ENCODE data around the gene ACP5.

Gene ACP5

GRCh38 chr19:11620553-11620952 is 43.1 kb upstream of the ACP5 start:
- DNase-seq (ENCODE audit: low spot score) = no peak
- Histone ChIP-seq H2BK120ac (ENCODE audit: low read depth, low read length) (no peak overlapping the region), H3K79me1 (ENCODE audit: low read depth, low read length) (no peaks in the 10 kb centered on the region), H3K27ac (replicated peaks; ENCODE audit: low read length) (peak overlapping the region; percentile 7), H3K4me1 (ENCODE audit: control insufficient read depth in 2 of 2, insufficient read depth in 1 of 2, low read depth in 1 of 2, low read length in 2 of 2) (no peaks in the 10 kb centered on the region), H3K4me3 (ENCODE audit: low read length in 2 of 2) (no peak overlapping the region), H3K14ac (ENCODE audit: low read length) (no peak overlapping the region), H3K36me3 (replicated peaks in 1 of 2; ENCODE audit: control insufficient read depth in 2 of 2, insufficient read depth in 2 of 2, low read length in 2 of 2) (peaks cover 39 to 67% of the 10 kb centered on the region in 2 donors), H2BK15ac (ENCODE audit: low read length) (no peak overlapping the region), H2AFZ (ENCODE audit: low read length) (no peak overlapping the region), H3K4me2 (ENCODE audit: insufficient read depth, low read length, poor library complexity, severe bottlenecking) (no peak overlapping the region), H2BK12ac (ENCODE audit: low read length) (no peak overlapping the region), H2BK5ac (ENCODE audit: low read length) (no peak overlapping the region), H3K4ac (ENCODE audit: low read length) (no peak overlapping the region), H3K9me3 (replicated peaks in 1 of 2; ENCODE audit: control insufficient read depth in 2 of 2, insufficient read depth in 1 of 2, low read depth in 1 of 2, low read length in 2 of 2) (peaks cover 37 to 59% of the 10 kb centered on the region in 2 donors), H4K8ac (ENCODE audit: low read depth, low read length) (no peak overlapping the region), H3K18ac (ENCODE audit: low read length) (no peak overlapping the region), H3K9ac (ENCODE audit: low read depth, low read length, poor library complexity) (no peak overlapping the region), H2AK5ac (ENCODE audit: low read depth, low read length) (no peak overlapping the region), H3K23ac (ENCODE audit: low read depth, low read length, poor library complexity) (no peak overlapping the region), H4K91ac (ENCODE audit: low read depth, low read length, poor library complexity) (no peak overlapping the region), H3K27me3 (ENCODE audit: control insufficient read depth in 3 of 3, insufficient read depth in 3 of 3, low read depth in 1 of 3, low read length in 3 of 3) (peaks cover 0 to 10% (median 0%) of the 10 kb centered on the region in 3 experiments)
- WGBS, 2 donors (ENCODE audit: extremely low coverage in 2 of 2, insufficient read length in 2 of 2, insufficient replicate concordance in 1 of 2) = no CpG with 5 or more reads among the region's 4 CpGs

- Histone ChIP-seq H3K23ac (ENCODE audit: low read depth, low read length, poor library complexity) (no peak overlapping the region), H3K36me3 (replicated peaks in 1 of 2; ENCODE audit: control insufficient read depth in 2 of 2, insufficient read depth in 2 of 2, low read length in 2 of 2) (peaks cover 48 to 92% of the 10 kb centered on the region in 2 donors), H3K27ac (replicated peaks; ENCODE audit: low read length) (no peak overlapping the region), H3K4me1 (ENCODE audit: control insufficient read depth in 2 of 2, insufficient read depth in 1 of 2, low read depth in 1 of 2, low read length in 2 of 2) (no peaks in the 10 kb centered on the region), H2BK120ac (ENCODE audit: low read depth, low read length) (no peak overlapping the region), H2BK12ac (ENCODE audit: low read length) (no peak overlapping the region), H3K18ac (ENCODE audit: low read length) (no peak overlapping the region), H2BK5ac (ENCODE audit: low read length) (no peak overlapping the region), H3K4me3 (ENCODE audit: low read length in 2 of 2) (no peak overlapping the region), H3K27me3 (ENCODE audit: control insufficient read depth in 3 of 3, insufficient read depth in 3 of 3, low read depth in 1 of 3, low read length in 3 of 3) (no peaks in the 10 kb centered on the region), H3K9ac (ENCODE audit: low read depth, low read length, poor library complexity) (no peak overlapping the region), H3K14ac (ENCODE audit: low read length) (no peak overlapping the region), H3K4me2 (ENCODE audit: insufficient read depth, low read length, poor library complexity, severe bottlenecking) (no peak overlapping the region), H2AK5ac (ENCODE audit: low read depth, low read length) (no peak overlapping the region), H4K91ac (ENCODE audit: low read depth, low read length, poor library complexity) (no peak overlapping the region), H2AFZ (ENCODE audit: low read length) (no peak overlapping the region), H2BK15ac (ENCODE audit: low read length) (no peak overlapping the region), H3K79me1 (ENCODE audit: low read depth, low read length) (no peaks in the 10 kb centered on the region), H4K8ac (ENCODE audit: low read depth, low read length) (no peak overlapping the region), H3K9me3 (replicated peaks in 1 of 2; ENCODE audit: control insufficient read depth in 2 of 2, insufficient read depth in 1 of 2, low read depth in 1 of 2, low read length in 2 of 2) (peaks cover 44 to 85% of the 10 kb centered on the region in 2 donors), H3K4ac (ENCODE audit: low read length) (no peak overlapping the region)
- DNase-seq (ENCODE audit: low spot score) = no peak
- WGBS, 2 donors (ENCODE audit: extremely low coverage in 2 of 2, insufficient read length in 2 of 2, insufficient replicate concordance in 1 of 2) = no CpG with 5 or more reads among the region's 19 CpGs
These were observed 40.0 kb upstream of the ACP5 start for GRCh38 chr19:11617180-11618062.

DNA sequence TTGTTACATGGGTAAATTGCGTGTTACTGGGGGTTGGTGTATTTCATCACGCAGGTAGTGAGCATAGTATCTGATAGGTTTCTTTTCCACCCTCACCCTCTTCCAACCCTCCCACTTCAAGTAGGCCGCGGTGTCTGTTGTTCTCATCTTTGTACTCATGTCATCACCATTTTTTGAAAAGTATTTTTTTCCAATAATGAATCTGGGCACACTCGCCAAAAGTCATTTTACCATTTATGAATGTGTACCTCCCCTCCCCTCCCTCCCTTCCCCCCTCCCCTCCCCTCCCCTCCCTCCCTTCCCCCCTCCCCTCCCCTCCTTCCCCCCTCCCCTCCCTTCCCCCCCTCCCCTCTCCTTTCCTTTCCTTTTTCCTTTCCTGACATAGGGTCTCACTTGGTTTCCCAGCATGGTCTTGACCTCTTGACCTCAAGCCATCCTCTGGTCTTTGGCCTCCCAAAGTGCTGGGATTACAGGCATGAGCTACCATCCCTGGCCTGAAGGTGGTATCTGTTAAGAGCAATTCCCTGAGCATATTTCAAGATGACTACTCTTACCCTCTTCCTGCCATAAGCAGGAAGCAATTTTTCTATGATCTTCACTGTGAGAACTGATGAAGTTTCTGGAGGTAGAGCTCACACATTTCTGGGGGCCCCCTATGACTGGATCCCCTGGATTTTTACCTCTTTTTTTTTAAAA is 35.5 kb upstream of the ACP5 start:
- Histone ChIP-seq H3K9ac (ENCODE audit: low read depth, low read length, poor library complexity) (no peak overlapping the region), H2BK12ac (ENCODE audit: low read length) (no peak overlapping the region), H3K23ac (ENCODE audit: low read depth, low read length, poor library complexity) (no peak overlapping the region), H3K14ac (ENCODE audit: low read length) (no peak overlapping the region), H3K27me3 (ENCODE audit: control insufficient read depth in 3 of 3, insufficient read depth in 3 of 3, low read depth in 1 of 3, low read length in 3 of 3) (no peaks in the 10 kb centered on the region), H4K8ac (ENCODE audit: low read depth, low read length) (no peak overlapping the region), H2AFZ (ENCODE audit: low read length) (no peak overlapping the region), H3K4me3 (ENCODE audit: low read length in 2 of 2) (no peak overlapping the region), H2BK15ac (ENCODE audit: low read length) (no peak overlapping the region), H3K4ac (ENCODE audit: low read length) (no peak overlapping the region), H2AK5ac (ENCODE audit: low read depth, low read length) (no peak overlapping the region), H3K36me3 (replicated peaks in 1 of 2; ENCODE audit: control insufficient read depth in 2 of 2, insufficient read depth in 2 of 2, low read length in 2 of 2) (peaks cover 27 to 83% of the 10 kb centered on the region in 2 donors), H2BK120ac (ENCODE audit: low read depth, low read length) (no peak overlapping the region), H3K27ac (replicated peaks; ENCODE audit: low read length) (no peak overlapping the region), H3K9me3 (replicated peaks in 1 of 2; ENCODE audit: control insufficient read depth in 2 of 2, insufficient read depth in 1 of 2, low read depth in 1 of 2, low read length in 2 of 2) (peaks cover 31 to 87% of the 10 kb centered on the region in 2 donors), H4K91ac (ENCODE audit: low read depth, low read length, poor library complexity) (no peak overlapping the region), H3K18ac (ENCODE audit: low read length) (no peak overlapping the region), H3K4me1 (ENCODE audit: control insufficient read depth in 2 of 2, insufficient read depth in 1 of 2, low read depth in 1 of 2, low read length in 2 of 2) (no peaks in the 10 kb centered on the region), H2BK5ac (ENCODE audit: low read length) (no peak overlapping the region), H3K4me2 (ENCODE audit: insufficient read depth, low read length, poor library complexity, severe bottlenecking) (no peak overlapping the region), H3K79me1 (ENCODE audit: low read depth, low read length) (no peaks in the 10 kb centered on the region)
- WGBS, 2 donors (ENCODE audit: extremely low coverage in 2 of 2, insufficient read length in 2 of 2, insufficient replicate concordance in 1 of 2) = no CpG with 5 or more reads among the region's 5 CpGs
- DNase-seq (ENCODE audit: low spot score) = no peak

GRCh38 chr19:11611730-11612129 is 34.3 kb upstream of the ACP5 start:
- no peak overlapping the region for H2BK5ac ChIP-seq (ENCODE audit: low read length)
- H4K91ac ChIP-seq (ENCODE audit: low read depth, low read length, poor library complexity) = no peak overlapping the region
- no peak overlapping the region for H3K23ac ChIP-seq (ENCODE audit: low read depth, low read length, poor library complexity)
- no peak overlapping the region for H3K18ac ChIP-seq (ENCODE audit: low read length)
- no peak overlapping the region for H2BK15ac ChIP-seq (ENCODE audit: low read length)
- H3K27ac ChIP-seq (replicated peaks; ENCODE audit: low read length) = no peak overlapping the region
- H3K4ac ChIP-seq (ENCODE audit: low read length) = no peak overlapping the region
- H3K36me3 ChIP-seq (replicated peaks in 1 of 2; ENCODE audit: control insufficient read depth in 2 of 2, insufficient read depth in 2 of 2, low read length in 2 of 2) = peaks cover 22 to 83% of the 10 kb centered on the region in 2 donors
- H2AFZ ChIP-seq (ENCODE audit: low read length) = no peak overlapping the region
- no peak overlapping the region for H3K4me3 ChIP-seq (ENCODE audit: low read length in 2 of 2)
- no peak overlapping the region for H3K14ac ChIP-seq (ENCODE audit: low read length)
- H3K4me2 ChIP-seq (ENCODE audit: insufficient read depth, low read length, poor library complexity, severe bottlenecking) = no peak overlapping the region
- peaks cover 22 to 87% of the 10 kb centered on the region in 2 donors for H3K9me3 ChIP-seq (replicated peaks in 1 of 2; ENCODE audit: control insufficient read depth in 2 of 2, insufficient read depth in 1 of 2, low read depth in 1 of 2, low read length in 2 of 2)
- no peak overlapping the region for H2BK120ac ChIP-seq (ENCODE audit: low read depth, low read length)
- H3K27me3 ChIP-seq (ENCODE audit: control insufficient read depth in 3 of 3, insufficient read depth in 3 of 3, low read depth in 1 of 3, low read length in 3 of 3) = no peaks in the 10 kb centered on the region
- H3K79me1 ChIP-seq (ENCODE audit: low read depth, low read length) = peaks cover 2% of the 10 kb centered on the region
- no peak overlapping the region for H2BK12ac ChIP-seq (ENCODE audit: low read length)
- H2AK5ac ChIP-seq (ENCODE audit: low read depth, low read length) = no peak overlapping the region
- no peak overlapping the region for H4K8ac ChIP-seq (ENCODE audit: low read depth, low read length)
- H3K9ac ChIP-seq (ENCODE audit: low read depth, low read length, poor library complexity) = no peak overlapping the region
- DNase-seq (ENCODE audit: low spot score) = no peak
- H3K4me1 ChIP-seq (ENCODE audit: control insufficient read depth in 2 of 2, insufficient read depth in 1 of 2, low read depth in 1 of 2, low read length in 2 of 2) = no peaks in the 10 kb centered on the region
- WGBS, 2 donors (ENCODE audit: extremely low coverage in 2 of 2, insufficient read length in 2 of 2, insufficient replicate concordance in 1 of 2) = no CpG with 5 or more reads among the region's 1 CpG

Data from neuronal stem cell (in vitro differentiated cells).